ENCODE results near the gene DYSF.

Gene DYSF

GRCh38 chr2:71671203-71671854 lies 218.0 kb downstream of the DYSF start:
- no peak overlapping the region for H3K27ac ChIP-seq
- TF ChIP-seq CTCF (IDR thresholded peaks at IDR 0.05): no peak
- no peak for TF ChIP-seq ZFX (IDR thresholded peaks at IDR 0.05; ENCODE audit: borderline replicate concordance)

- H3K27ac ChIP-seq: no peak overlapping the region
- TF ChIP-seq ZFX (IDR thresholded peaks at IDR 0.05; ENCODE audit: borderline replicate concordance) (no peak), CTCF (IDR thresholded peaks at IDR 0.05) (no peak)
These were observed 218.8 kb downstream of the DYSF start for GRCh38 chr2:71671895-71672825.

GRCh38 chr2:71672826-71673795 lies 219.8 kb downstream of the DYSF start:
- TF ChIP-seq CTCF (IDR thresholded peaks at IDR 0.05) (no peak), ZFX (IDR thresholded peaks at IDR 0.05; ENCODE audit: borderline replicate concordance) (no peak)
- no peak overlapping the region for H3K27ac ChIP-seq

- no peak overlapping the region for H3K27ac ChIP-seq
- no peak for TF ChIP-seq CTCF (IDR thresholded peaks at IDR 0.05)
- TF ChIP-seq ZFX (IDR thresholded peaks at IDR 0.05; ENCODE audit: borderline replicate concordance): no peak
These were observed 220.9 kb downstream of the DYSF start for GRCh38 chr2:71674158-71674851.

- H3K27ac ChIP-seq: no peak overlapping the region
- TF ChIP-seq ZFX (IDR thresholded peaks at IDR 0.05; ENCODE audit: borderline replicate concordance) (no peak), CTCF (IDR thresholded peaks at IDR 0.05) (no peak)
These were observed 221.9 kb downstream of the DYSF start for GRCh38 chr2:71675296-71675695.

GRCh38 chr2:71678874-71679273 lies 225.5 kb downstream of the DYSF start:
- TF ChIP-seq ZFX (IDR thresholded peaks at IDR 0.05; ENCODE audit: borderline replicate concordance): no peak
- no peak for TF ChIP-seq CTCF (IDR thresholded peaks at IDR 0.05)
- no peak overlapping the region for H3K27ac ChIP-seq

Measured in 22Rv1 (cell line).